Measurements from ENCODE around the gene GP1BB.
"Not testable (repeated sequence)": the region's sequence is repeated elsewhere in the genome, so short reads cannot be mapped to it uniquely, and the experiment has no call there.

Gene GP1BB

DNA sequence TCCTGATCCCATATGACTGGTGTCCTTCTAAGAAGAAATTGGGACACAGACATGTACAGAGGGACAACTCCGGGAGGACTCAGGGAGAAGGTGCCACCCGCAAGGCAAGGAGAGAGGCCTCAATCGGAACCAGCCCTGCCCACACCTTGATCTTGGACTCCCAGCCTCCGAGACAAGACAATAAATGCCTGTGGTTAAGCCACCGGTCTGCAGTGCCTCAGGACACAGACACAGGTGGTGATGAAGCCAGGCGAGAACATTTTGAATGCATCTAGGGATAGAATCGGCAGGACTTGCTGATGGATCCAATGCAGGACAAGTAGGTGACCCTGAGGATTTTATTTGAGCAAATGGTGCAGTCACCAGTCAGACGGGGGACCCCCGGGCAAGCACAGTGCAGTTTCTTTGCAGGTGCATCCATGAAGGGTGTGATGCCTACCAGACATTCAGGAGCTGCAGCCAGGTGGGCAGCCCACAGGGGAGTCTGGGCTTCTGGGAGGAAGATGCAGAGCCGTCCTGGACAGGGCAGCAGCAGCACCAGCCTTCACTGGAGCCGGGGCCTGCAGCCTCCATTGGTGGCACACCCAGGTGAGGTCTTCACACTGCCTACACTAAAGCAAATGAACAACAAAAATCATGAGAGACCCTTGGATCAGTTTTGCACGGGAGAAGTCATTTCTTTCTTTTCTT is 29.2 kb upstream of the GP1BB start:
- no peak for DNase-seq

DNA sequence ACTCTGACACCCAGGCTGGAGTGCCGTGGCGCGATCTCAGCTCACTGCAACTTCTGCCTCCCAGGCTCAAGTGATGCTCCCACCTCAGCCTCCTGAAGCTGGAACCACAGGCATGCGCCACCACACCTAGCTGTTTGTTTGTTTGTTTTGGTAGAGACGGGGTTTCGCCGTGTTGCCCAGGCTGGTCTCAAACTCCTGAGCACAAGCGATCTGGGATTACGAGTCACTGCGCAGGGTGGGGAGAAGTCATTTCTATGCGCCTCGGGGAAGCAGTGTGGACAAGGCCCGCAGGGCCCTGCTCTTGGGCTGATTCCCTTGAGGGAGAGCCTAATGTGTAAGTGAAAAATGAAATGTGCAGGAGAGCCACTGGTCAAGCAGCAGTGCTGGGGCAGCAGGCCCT is 28.6 kb upstream of the GP1BB start:
- DNase-seq = no peak

DNA sequence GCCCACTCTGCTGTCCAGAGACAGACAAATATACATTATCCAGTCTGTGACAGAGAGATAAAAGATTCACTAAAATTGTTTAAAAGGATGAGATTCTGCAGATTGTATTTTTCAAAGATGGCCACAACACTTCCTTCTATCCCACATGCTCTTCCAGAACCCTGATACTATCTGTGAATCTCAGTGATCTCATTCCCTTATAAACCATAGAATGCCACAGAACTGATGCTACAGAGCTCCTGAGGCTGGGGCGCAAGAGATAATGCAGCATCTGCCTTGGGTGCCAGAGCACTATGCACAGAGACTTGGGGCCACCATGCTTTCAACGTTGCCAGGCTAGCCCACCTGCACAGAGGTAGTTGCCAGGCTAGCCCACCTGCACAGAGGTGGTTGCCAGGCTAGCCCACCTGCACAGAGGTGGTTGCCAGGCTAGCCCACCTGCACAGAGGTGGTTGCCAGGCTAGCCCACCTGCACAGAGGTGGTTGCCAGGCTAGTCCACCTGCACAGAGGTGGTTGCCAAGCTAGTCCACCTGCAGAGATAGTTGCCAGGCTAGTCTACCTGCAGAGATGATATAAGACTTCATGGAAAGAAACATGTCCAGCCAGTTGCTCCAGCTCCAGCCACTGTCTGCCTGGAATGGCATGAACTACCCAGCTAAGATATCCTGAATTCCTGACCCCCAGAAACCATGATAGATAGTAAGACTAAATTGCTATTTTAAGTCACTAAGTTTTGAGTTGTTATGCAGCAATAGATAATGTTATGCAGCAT is 26.6 kb upstream of the GP1BB start:
- no peak for DNase-seq

GRCh38 chr22:19697871-19698270 is 25.5 kb upstream of the GP1BB start:
- DNase-seq = not testable (repeated sequence)

DNA sequence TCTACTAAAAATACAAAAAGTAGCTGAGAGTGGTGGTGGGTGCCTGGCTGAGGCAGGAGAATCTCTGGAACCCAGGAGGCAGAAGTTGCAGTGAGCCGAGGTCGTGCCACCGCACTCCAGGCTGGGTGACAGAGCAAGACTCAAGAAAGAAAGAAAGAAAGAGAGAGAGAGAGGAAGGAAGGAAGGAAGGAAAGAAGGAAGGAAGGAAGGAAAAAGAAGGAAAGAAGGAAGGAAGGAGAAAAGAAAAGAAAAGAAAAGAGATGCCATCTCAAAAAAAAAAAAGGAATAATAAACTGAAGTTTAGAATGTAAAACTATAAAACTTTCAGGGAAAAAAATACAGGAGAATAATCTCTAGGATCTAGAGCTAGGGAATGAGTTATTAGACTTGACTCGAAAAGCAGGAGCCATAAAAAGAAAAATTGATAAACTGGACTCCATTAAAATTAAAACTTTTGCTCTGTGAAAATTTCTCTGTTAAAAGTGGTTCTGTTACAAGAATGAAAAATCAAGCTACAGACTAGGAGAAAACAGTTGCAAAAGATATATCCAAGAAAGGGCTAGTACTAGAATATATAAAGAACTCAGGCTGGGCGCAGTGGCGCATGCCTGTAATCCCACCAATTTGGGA is 22.4 kb upstream of the GP1BB start:
- DNase-seq = no peak

DNA sequence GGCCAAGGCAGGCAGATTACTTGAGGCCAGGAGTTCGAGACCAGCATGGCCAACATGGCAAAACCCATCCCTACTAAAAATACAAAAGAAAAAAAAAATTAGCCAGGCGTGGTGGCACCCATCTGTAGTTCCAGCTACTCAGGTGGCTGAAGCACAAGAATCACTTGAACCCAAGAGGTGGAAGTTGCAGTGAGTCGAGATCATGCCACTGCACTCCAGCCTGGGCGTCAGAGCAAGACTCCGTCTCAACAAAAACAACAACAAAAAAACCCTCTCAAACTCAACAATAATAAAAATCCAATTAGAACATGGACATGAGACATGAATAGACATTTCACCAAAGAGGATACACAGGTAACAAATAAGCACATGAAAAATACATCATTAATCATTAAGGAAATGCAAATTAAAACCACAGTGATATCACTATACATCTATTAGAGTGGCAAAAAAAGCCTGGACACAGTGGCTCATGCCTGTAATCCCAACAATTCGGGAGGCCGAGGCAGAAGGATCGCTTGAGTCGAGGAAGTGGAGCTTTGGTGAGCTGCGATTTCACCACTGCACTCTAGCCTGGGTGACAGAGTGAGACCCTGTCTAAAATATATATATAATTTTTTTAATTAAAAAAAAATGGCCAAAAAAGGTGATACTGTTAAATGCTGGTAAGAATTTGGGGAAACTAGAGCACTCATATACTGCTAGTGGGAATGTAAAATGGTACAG is 21.8 kb upstream of the GP1BB start:
- no peak for DNase-seq

- DNase-seq = no peak
Observed at GRCh38 chr22:19703869-19704268, 19.5 kb upstream of the GP1BB start.

DNA sequence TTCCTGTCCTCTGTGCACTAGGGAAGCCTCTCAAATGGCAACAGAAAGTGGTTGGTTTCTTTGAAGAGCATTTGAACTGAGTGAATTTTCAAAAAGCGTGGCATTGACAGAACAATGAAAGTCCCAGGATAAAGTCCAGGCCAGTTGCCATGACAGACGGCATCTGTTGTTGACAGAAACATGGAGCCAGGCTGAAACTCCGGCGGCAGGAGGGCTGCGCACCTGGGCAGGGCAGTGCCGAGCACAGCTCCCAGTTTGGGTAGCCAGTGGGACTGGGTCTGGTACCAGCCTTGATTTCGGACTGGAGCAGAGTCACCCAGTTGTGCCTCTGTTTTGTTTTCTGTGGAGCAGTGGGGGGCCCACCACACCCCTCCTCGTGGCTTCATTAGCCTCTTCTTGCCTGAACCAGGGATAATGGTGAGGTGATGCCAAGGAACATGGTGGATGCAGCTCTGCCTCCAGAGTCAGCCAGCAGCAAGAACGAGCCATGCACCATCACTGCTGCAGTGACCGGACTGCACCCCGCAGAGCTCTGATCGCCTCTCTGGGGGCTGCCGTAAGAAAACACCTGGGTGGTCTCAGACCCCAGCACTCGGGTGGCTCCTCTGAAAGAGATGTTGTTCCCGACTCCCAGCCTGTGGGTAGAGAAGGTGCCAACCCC is 18.9 kb upstream of the GP1BB start:
- no peak for DNase-seq

DNA sequence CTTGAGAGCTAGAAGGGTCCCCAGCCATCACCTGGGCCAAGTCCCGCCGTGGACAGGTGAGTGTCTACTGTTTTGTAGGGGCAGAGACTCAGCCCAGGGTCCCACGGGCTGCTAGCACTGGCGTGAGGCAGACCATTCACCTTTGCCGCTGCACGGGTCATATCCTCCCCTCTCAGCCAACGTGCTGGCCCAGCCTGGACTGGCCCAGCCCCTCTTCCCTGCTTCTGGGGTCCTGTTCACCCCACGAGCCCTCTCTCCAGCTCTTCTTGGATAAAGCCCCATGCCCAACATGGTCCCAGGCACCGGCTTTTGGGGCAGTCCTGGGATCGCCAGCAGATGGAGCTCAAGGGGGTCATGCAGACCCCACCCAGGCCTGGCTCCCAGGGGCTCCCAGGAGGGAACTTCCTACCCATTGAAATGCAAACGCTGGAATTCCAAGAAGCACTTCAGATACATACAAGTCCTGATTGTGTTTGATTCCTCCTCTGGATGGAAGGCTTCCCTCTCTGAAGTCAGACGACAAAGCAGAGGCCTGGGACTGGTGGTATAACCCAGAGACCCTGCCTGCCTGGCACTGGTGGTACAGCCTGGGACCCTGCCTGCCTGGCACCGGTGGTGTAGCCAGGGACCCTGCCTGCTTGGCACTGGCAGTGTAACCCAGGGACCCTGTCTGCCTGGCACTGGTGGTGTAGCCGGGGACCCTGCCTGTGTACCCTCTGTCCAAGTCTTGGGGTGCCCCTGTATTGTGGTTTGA is 18.0 kb upstream of the GP1BB start:
- DNase-seq = no peak

DNA sequence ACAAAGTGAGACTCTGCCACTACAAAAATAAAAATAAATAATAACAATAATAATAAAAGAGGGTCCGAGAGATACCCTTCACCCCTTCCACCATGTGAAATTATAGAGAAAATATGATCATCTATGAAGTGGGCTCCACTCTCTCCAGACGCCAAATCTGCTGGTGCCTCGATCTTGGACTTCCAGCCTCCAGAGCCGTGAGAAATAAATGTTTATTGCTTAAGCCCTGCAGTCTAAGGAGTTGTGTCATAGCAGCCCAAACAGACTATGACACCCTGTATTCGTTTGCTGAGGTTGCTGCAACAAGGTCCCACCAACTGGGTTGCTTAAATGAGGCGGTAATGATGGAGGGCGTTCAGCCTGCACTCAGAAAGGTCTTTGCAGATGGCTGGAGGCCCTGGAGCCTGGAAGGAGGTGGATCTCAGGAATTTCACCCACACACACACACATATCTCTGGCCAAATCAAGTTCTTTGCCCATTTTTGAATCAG is 16.6 kb upstream of the GP1BB start:
- no peak for DNase-seq

GRCh38 chr22:19707347-19708290 is 15.7 kb upstream of the GP1BB start:
- no peak for DNase-seq

GRCh38 chr22:19708321-19709011 is 14.9 kb upstream of the GP1BB start:
- DNase-seq = no peak

DNA sequence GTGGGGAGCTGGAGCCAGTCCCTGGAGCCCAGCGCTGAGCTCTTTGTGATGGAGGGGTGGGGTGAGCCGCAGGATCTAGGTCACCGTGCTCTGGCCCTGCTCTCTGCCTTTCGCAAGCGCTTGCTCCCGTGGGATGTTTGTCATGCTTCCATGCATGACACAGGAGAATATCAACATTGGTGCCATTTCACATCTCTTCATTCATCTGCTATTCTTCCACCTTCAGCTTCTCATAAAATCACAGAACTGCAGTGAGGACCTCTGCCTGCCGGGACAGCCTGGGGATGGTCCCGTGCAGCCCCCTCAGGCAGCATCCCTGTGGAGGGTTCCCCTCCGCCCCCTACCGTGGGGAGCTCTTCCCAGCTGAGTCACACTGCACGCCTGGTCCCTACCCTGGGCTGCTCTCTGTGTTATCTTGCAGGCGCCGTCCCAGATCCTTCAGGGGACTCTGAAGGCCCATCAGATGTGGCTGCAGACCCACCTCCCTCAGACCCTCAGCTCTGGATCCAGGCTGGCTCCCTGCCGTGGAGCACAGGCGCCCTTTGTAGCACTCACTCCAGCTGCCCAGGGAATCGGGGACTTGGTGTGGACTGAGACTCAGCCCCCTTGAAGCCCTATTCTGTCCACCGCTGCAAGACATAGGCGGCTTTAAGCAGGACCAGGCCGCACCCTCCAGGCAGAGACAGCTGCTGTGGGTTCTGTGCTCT is 14.1 kb upstream of the GP1BB start:
- DNase-seq = no peak

GRCh38 chr22:19710020-19710768 is 13.1 kb upstream of the GP1BB start:
- no peak for DNase-seq

DNA sequence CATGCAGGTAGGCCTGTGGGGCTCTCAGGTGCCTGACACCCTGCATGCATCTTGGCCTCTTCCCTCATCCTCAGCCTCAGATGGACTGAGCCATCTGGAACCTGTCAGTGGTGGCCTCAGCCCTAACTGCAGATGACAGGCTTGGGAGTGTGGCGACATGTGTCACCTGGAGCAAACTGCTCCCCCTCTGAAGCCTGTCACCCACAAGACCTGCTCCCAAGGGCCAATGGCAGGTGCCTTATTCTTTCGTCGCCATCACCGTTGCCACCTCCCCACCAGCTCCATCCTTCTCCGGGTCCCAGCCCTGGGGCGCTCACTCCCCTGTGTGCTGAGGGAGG is 12.6 kb upstream of the GP1BB start:
- no peak for DNase-seq

GRCh38 chr22:19713245-19713644 is 10.1 kb upstream of the GP1BB start:
- DNase-seq = no peak

GRCh38 chr22:19713650-19714311 is 9.6 kb upstream of the GP1BB start:
- no peak for DNase-seq
